ENCODE measurements around the gene CDK17.
"Not testable (repeated sequence)": the region's sequence is repeated elsewhere in the genome, so short reads cannot be mapped to it uniquely, and the experiment has no call there.

CDK17 gene

DNA sequence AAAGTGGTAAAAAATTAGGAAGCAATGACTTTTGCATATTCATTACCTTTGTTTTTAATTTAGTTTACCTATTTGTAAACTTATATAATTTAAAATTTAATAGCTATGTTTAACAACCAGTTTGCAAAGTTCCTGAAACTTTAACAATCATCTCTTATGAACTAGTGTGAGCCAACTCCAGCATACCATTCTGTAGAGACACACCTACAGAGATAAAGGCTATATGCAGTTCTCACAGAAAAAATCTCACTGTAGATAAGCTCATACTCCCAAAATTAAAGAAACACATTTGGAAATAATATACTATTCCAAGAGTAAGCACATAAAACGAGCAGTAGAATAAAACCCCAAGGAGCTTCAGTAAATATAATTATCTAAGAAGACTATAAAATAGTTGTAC is 77.5 kb downstream of the CDK17 start:
- no peak for DNase-seq (ENCODE audit: low read depth in 3 of 3)

DNA sequence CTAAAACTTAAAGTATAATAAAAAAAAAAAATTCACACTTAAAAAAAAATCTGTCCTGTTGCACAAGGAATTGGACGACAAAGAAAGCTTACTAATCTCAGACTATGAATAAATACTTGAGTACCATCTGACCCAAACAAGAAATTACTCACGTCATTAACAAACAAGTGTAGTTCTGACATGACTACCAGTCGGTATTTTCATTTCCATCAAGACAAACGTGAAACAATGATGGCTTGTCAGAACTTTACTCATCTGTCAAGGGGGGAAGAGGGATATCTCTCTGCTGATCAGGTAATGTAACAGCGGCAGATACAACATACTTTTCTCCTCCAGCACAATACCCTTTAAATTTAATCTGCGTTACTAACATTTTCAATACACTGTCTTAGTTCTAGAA is 78.3 kb downstream of the CDK17 start:
- no peak for DNase-seq (ENCODE audit: low read depth in 3 of 3)

DNA sequence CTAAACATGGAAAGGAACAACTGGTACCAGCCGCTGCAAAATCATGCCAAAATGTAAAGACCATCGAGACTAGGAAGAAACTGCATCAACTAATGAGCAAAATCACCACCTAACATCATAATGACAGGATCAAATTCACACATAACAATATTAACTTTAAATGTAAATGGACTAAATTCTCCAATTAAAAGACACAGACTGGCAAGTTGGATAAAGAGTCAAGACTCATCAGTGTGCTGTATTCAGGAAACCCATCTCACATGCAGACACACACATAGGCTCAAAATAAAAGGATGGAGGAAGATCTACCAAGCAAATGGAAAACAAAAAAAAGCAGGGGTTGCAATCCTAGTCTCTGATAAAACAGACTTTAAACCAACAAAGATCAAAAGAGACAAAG is 82.4 kb downstream of the CDK17 start:
- DNase-seq (ENCODE audit: low read depth in 3 of 3): not testable (repeated sequence)

DNA sequence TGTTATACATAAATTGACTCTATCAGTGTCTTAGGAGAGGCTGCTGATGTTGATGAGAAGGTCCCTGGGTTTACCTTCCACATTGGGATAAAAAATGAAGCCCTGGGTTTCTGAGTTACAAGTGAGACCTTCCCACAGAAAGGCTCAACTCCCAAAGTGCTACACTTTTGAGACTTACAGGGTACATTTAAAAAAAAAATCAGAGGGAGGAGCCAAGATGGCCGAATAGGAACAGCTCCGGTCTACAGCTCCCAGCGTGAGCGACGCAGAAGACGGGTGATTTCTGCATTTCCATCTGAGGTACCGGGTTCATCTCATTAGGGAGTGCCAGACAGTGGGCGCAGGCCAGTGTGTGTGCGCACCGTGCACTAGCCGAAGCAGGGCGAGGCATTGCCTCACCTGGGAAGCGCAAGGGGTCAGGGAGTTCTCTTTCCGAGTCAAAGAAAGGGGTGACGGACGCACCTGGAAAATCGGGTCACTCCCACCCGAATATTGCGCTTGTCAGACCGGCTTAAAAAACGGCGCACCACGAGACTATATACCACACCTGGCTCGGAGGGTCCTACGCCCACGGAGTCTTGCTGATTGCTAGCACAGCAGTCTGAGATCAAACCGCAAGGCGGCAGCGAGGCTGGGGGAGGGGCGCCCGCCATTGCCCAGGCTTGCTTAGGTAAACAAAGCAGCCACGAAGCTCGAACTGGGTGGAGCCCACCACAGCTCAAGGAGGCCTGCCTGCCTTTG is 84.3 kb downstream of the CDK17 start:
- DNase-seq (ENCODE audit: low read depth in 3 of 3): not testable (repeated sequence)

DNA sequence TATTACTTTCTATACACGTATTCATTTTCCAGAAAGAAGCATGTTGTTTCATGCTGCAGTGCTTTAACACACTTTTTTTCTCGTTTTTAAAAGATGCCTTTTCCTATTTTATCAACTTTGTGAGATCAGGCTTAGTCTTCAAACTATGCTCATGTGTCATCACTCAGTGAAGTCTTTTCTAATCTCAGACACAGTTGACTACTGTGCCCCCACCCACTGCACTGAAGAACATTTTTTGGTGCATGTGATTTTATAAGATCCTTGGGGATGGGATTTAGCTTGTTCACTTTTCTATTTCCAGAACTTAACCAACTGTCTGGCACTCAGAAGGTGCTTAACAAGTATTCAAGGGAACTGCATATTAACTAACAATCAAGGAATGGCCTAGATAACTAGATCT is 85.5 kb downstream of the CDK17 start:
- no peak for DNase-seq (ENCODE audit: low read depth in 3 of 3)

DNA sequence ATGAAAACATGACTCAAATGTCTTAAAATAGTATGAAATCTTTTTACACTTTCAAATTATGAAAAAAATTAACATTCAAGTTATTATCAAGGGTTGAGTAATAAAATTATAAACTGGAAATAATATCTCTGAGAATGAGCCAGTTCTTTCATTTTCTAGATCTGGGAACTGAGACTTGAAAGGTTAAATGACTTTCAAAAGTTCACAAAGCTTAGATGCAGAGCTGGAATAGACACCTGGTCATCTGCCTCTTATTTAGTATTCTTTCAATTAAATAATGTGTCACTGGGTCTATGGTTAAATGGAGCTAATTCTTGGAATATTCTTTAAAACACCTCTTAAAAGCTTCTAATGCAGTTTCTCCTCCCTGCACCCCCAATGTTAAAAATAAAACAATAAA is 86.6 kb downstream of the CDK17 start:
- DNase-seq (ENCODE audit: low read depth in 3 of 3): no peak

DNA sequence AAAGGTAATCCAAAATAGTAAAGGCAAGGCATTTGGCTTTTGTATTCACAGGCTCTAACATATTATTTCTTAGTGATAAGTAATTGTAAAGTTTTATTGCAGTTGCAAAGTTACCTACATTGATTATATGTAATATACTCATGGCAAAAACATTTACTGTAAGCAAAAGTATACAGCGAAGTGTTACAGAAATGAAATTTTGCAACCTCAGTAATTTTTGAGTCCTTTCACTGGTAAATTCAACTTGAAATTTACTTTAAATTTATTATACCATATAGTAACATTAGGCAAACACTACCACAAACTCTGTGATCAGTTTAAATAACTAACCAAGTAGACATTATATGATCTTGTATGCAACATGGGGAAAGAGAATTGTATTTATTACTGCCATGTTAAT is 89.0 kb downstream of the CDK17 start:
- DNase-seq (ENCODE audit: low read depth in 3 of 3): no peak

DNA sequence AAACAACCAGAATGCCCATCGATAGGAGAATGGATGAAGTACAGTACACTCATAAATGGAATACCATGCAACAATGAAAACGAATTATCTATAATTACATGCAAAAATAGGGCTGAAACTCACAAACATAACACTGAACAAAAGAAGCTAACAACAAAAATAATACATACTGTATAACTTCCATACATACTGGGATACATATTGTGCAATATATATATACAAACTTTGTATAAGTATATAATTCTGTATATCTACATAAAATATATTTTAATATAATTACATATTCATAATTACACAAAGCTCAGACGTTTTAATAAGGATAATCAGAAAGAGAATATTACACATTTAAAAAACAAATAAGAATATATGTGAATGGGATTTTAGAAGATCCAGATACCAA is 90.2 kb downstream of the CDK17 start:
- DNase-seq (ENCODE audit: low read depth in 3 of 3): no peak

DNA sequence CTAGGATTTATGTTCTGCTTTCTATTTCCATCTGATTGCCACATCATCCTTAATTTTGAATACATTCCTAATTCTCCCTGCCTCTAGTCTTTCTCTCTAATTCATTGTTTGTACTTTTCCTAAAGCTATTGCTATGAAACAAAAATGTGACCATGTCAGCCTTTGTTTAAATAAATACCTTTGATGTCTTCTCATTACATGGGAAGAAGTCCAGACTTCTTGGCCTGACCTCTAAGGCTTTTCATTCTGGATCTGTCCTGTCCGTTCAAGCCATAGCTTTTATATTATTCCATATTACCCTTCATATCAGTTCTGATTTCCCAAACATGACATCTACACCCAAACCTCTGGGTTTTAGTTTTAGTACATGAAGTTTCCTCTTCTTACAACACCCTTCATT is 91.4 kb downstream of the CDK17 start:
- DNase-seq (ENCODE audit: low read depth in 3 of 3): no peak

DNA sequence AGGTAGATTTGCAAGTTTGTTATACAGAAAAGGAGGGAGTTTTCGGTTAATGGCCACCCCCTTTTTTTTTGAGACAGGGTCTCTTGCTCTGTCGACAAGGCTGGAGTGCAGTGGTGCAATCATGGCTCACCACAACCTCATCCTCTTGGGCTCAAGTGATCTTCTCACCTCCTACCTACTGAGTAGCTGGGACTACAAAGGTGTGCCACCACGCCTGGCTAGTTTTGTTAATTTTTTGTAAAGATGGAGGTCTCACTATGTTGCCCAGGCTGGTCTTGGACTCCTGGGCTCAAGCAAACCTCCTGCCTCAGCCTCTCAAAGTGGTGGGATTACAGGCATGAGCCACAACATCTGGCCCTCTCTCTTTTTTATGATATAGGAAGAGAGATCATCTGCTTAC is 94.6 kb downstream of the CDK17 start:
- DNase-seq (ENCODE audit: low read depth in 3 of 3): no peak

DNA sequence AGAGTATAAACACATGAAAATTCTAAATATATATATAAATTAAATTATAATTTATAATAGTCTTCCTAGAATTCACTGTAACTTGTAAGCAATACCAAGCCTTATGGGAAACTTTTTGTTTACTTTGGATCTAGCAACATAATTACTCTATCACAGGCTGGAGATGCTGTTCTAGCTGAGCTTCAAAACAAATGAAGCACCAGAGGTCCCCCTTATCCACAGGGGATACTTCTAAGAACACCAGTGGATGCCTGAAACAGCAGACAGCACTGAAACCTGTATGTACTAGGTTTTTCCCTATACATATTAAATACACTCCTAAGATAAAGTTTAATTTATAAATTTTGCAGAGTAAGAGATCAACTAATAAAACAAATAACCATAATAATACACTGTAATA is 96.6 kb downstream of the CDK17 start:
- no peak for DNase-seq (ENCODE audit: low read depth in 3 of 3)

DNA sequence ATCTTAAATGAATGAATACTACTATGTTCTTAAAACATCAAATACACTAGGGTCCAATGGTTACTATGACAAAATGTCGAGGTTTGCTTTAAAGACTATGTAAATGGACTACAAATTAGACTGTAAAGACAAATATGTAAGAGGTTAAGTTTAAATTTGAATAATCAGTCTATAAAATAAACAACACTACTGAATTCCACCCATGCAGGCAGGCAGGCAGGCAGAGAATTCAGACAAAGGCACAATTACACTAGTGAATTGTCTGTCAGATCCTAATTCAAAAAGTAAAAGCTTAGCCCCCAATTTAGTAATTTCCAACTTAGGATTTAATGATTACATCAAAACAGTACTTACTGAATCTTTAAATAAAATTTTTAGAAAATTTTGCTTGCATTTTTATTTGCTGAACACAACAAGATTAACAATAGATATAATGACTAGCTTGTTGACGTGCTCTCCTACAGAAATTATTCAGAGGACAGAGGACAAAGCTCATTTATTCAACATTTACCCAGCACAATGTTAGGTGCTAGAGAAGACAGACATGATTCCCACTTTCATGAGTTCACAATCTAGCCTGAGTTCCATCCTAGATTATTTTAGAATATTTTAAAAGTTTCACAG is 97.4 kb downstream of the CDK17 start:
- no peak for DNase-seq (ENCODE audit: low read depth in 3 of 3)

DNA sequence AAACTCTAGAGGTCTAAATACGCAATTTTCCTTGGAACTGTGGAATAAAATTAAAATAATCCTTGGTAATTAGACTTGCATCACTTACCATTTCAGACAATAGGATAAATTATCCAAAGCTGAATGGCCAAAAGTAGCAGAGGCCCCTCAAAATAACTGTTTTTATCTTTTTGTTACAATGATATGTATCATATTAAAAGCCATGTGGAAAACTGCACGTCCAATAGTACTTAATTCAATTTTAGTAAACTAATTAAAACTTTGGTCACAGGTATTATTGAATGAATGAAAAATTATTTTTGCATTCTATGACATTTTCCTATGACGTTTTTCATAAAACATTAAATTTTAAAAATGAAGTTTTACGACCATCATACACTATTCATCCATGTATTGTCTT is 98.5 kb downstream of the CDK17 start:
- DNase-seq (ENCODE audit: low read depth in 3 of 3): no peak

DNA sequence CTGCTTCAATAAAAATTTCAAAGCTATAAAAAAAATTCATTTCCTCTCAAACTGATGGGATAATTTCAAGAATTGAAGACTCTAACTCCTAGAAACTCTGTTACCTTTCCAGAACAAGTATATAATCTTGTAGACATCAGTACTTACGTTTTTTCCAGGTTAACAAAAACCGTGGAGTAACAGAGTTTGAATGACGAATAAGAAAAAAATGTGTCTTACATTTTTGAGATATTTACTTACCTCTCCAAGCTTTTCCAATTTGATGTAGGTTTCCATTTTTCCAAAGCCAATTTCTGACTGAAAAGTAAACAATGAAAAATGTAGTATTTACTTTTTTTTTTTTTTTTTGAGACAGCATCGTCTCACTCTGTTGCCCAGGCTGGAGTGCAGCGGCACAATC is 100.2 kb downstream of the CDK17 start:
- DNase-seq (ENCODE audit: low read depth in 3 of 3): no peak

DNA sequence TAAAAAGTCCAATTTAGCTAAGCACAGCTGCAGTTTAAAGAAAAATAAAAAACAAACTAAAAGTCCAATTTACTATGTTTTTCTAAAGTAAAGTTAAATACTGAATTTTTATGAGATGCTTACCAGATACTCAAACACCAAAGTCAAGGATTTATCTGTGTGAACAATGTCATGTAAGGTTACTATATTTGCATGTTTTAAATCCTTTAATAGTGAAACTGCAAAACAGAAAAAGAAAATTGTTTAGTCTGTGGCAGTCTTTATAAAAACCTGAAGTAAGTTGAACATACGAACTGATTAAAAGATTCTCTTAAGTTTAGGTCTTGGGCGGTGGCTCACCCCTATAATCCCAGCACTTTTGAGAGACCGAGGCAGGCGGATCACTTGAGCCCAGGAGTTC is 102.7 kb downstream of the CDK17 start:
- no peak for DNase-seq (ENCODE audit: low read depth in 3 of 3)

DNA sequence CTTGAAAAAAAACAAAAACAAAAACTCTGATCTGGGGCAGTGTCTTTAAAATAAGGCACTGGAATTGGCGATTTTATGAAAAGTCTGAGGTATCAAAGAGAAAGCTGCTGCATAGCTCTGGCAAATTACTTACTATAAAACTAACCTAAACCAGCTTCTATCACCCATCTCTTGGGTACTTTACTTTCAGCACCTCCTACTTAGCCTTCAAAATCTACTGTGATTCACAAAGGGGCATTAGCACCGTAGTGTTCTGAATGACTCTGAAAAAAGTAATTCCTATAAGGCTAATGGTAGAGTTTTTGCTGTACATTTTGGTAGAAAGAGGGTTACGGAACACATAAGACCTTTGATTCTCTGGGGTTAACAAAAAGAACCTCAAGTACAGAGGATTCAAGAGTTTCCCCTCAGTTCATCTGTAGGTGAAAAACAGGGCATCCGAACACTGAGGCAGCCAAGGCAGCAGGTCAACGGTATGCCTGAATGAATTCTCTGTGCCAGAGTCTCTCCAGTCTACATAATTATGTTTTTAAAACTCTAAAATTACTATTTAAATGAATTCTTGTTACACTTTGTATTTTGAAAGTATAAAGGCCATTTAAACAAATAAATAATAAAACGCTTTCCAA is 104.6 kb downstream of the CDK17 start:
- DNase-seq (ENCODE audit: low read depth in 3 of 3): no peak

DNA sequence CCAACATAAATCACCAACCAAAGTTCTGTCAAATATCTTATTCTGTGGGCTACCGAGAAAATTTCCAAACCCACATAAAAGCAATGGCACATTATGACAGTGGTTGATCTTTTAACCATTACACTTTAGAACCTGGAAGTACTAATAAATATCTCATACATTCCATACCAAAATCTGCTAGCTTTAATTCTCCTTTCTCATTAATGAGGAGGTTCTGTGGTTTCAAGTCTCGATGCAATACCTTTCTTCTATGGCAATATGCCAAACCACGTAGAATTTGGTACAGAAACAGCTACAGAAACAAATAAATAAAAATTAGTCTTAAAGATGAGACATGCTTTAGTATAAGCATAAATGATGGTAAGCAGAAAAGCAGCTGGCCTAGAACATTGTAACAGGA is 105.4 kb downstream of the CDK17 start:
- no peak for DNase-seq (ENCODE audit: low read depth in 3 of 3)

DNA sequence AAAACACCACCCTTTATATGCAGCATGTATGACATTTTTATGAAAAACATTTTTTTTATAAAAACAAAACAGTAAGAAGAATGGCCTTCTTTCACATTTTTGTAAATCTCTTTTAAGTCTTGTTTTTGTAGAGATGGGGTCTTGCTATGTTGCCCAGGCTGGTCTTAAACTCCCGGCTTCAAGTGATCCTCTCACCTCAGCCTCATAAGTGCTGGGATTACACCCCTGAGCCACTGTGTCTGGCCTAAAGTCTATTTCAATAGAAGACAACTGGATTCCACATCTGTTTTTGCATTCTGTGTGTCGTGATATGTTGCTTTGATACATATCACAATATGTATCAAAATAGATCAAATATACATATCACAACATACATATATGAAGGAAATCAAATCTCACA is 107.1 kb downstream of the CDK17 start:
- DNase-seq (ENCODE audit: low read depth in 3 of 3): no peak

DNA sequence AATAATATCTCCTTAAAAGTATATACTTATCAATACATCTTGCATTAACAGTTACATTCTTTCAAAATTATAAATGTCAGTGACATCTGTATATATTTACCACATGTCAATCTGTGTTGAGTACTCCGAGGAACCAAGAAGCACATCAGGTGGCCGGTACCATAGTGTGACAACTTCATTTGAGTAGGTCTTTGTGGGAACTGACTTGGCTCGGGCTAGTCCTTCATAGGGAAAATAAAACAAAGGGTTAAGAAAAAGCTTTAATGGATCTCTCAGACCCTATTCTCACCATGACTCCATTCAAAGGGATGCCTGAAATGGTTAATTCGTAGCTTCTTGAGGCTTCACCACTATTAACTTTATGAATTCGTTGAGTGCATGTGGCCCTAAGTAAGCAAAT is 111.2 kb downstream of the CDK17 start:
- DNase-seq (ENCODE audit: low read depth in 3 of 3): no peak

DNA sequence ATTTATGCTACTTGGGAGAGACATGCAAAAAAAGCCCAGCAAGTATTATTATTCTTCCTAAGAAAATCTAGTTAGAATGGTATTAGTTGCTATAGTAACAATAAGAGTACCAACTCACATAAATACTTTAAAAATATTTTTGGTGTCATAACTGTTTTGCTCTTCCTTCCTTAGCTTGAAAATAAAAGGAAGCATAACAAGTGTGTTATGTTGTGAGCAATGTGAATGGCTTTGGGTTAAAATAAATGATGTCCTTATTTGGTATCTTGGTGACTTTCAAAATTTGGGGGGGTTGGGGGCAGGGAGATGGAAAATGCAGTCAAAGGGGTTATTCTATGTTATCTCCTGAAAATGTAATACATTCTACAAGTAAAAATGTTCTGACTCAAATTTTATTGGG is 115.1 kb downstream of the CDK17 start:
- no peak for DNase-seq (ENCODE audit: low read depth in 3 of 3)

DNA sequence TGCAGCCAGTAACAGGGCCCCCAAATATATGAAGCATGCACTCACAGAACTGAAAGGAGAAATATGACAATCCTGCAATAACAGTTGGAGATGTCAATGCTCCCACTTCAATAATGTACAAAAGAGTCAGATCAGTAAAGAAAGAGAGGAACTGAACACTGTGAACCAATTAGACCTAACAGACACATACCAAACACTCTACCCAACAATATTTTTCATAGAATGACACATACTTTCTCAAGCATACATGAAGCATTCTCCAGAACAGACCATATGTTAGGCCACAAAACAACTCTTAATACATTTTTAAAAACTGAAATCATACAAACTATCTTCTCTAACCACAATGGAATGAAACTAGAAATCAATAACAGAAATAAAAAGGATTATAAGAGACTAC is 125.9 kb downstream of the CDK17 start:
- DNase-seq (ENCODE audit: low read depth in 3 of 3): no peak

DNA sequence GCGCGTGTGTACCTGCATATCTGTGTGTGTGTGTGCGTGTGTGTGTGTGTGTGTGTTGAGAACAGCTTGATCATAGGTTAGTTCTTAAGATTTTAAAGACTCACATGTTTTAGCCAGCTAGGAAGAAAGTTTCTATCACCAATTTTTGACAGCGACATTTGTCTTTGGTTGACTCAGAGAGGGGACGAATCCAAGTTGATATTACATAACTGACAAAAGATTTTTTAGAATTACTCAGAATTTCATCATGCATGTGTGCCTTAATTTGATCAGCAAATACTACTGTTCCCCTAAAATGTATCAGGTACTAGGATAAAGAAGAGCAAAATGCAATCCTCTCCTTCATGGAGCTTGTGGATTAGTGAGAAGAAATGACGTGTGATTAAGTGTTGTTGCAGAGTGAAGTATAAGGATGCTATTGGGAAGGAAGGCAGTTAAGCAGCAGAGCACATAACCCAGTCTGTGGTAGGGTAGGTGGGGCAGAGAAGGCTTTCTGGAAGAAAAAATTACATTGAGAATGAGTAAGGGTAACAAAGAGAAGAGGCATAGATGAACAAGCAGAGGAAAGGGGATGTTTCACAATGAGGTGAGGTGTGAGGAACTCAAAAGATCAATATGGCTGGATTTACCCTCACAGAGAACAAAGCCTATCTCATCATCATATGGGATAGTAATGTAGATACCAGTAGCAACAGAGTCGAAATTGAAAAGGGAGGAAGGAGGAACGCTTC is 128.6 kb downstream of the CDK17 start:
- no peak for DNase-seq (ENCODE audit: low read depth in 3 of 3)

DNA sequence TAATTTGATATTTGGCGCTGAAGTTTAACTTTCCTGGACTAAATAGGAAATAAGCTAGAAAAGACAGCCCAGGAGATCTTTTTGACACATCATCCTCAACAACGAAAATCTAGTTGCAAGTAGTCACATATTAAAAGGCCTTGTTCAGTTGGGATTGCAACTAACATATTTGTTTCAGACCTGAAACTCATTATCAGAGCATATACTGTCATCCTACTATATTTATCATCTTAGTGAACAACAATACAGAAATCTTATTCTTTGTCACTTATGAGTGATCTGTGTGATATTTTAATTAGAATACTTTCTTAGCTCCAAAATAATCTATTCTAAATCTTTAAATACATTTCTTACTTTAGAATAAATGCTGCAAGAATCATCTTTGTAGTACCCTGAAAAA is 134.0 kb downstream of the CDK17 start:
- DNase-seq (ENCODE audit: low read depth in 3 of 3): no peak

Measured in stimulated activated CD4-positive, alpha-beta T cell treated with anti-CD3 and anti-CD28 coated beads, TNF-alpha, amount 100 ng/mL, for 24 hours (primary cell).